Activated CD4-positive, alpha-beta T cell treated with anti-CD3 and anti-CD28 coated beads, Interleukin-2, amount 10 ng/mL, durations not matched to agents 7 days and 5 days (primary cell): ENCODE measurements around the gene RPF1. TPM values are rescaled to one million over a fixed set of nuclear protein-coding genes. Genes with fewer than 3 reads are reported as not detected.

ENCODE experiments used
- CTCF ChIA-PET: fragments of 350-600 bp; sonication (Branson Sonifier 250); formaldehyde crosslinking; loops from one replicate; lab custom pipeline; 2021; ENCODE audit warnings: antibody characterized with exemption; lab: Charles Lee
- POLR2A ChIA-PET: fragments of 350-600 bp; sonication (Branson Sonifier 250); formaldehyde crosslinking; loops from one replicate; lab custom pipeline; 2021; ENCODE audit warnings: antibody characterized with exemption; lab: Charles Lee
- DNase-seq: peaks from one replicate; pipeline ENCODE4 v3.0.0-alpha.2; 2020
- H3K27ac Mint-ChIP-seq: one replicate; pipeline ENCODE4 v1.8.0; 2021; ENCODE audit warnings: mild to moderate bottlenecking, moderate library complexity, mixed read lengths
- H3K27me3 Mint-ChIP-seq: one replicate; pipeline ENCODE4 v1.8.0; 2021; ENCODE audit warnings: mixed read lengths
- H3K36me3 Mint-ChIP-seq: one replicate; pipeline ENCODE4 v1.8.0; 2021; ENCODE audit warnings: low read depth, mixed read lengths
- H3K4me1 Mint-ChIP-seq: one replicate; pipeline ENCODE4 v1.8.0; 2021; ENCODE audit warnings: mixed read lengths
- H3K4me3 Mint-ChIP-seq: one replicate; pipeline ENCODE4 v1.8.0; 2021; ENCODE audit warnings: mild to moderate bottlenecking, moderate library complexity, mixed read lengths
- H3K9me3 Mint-ChIP-seq: one replicate; pipeline ENCODE4 v1.8.0; 2021; ENCODE audit warnings: mixed read lengths
- total RNA-seq, 2 experiments: library from RNA; stranded (reverse); gene quantifications; one replicate each; pipeline ENCODE4 v1.2.3, GENCODE V29; 2021

The RPF1 gene
- total RNA-seq, 2 experiments from 2014 or later = 37.3 to 45.7 TPM

DNA sequence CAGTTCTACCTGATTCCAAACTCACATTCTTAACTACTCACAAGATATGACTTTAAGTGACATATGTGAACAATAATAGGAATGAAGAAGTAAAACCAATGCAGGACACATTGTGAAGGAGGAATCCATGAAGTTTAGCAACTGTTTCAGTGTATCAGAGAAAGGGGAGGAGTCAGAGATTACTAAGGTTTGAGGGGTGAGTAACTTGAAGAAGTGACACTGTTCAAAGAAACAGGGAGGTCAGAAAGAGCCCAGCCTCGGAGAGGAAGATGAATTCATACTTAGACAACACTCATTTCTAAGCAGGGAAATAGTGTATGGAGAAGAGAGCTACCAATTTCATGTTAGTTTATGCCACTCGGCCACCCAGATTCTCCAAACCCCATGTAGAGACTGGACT, 28.2 kb upstream of the RPF1 start:
- POLR2A ChIA-PET = no interaction called here
- peaks cover 5% of the 10 kb centered on the region for H3K9me3 Mint-ChIP-seq
- DNase-seq = no peak
- H3K36me3 Mint-ChIP-seq = peaks cover 8% of the 10 kb centered on the region
- peaks cover 27% of the 10 kb centered on the region for H3K27me3 Mint-ChIP-seq
- H3K27ac Mint-ChIP-seq = no peak overlapping the region
- no peaks in the 10 kb centered on the region for H3K4me1 Mint-ChIP-seq
- H3K4me3 Mint-ChIP-seq = no peak overlapping the region
- CTCF ChIA-PET = interaction anchor here (0.8 to 1.0 kb wide), 2 partner anchors 22 to 303 kb away, joined by 3 read pairs; no protein-coding TSS in a partner anchor

DNA sequence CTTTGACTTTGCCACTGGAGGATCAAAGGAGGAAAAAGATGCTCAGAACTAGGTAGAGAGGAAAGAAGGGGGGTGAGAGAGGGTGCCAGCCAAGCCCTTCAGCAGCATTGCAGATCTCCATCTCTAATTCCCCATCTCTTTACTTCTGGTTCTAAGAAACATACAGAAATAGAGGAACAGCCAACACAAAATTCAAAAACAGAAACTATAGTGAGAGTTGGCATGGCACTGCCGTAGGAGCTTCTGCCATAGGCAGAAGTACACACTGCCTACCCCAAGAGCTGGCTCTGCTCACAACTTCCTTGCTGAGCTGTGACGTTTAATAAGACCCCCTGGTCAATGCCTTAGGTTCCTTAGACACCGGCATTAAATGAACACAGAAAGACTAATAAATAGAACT, 26.6 kb upstream of the RPF1 start:
- peaks cover 1% of the 10 kb centered on the region for H3K36me3 Mint-ChIP-seq
- no peak overlapping the region for H3K4me3 Mint-ChIP-seq
- ChIA-PET CTCF (interaction anchor here (0.7 kb wide), 1 partner anchor 10 kb away, joined by 5 read pairs; no protein-coding TSS in a partner anchor), POLR2A (interaction anchor here (0.5 kb wide), 1 partner anchor 13 kb away, joined by 3 read pairs; no protein-coding TSS in a partner anchor)
- no peak for DNase-seq
- H3K27ac Mint-ChIP-seq = no peak overlapping the region
- H3K4me1 Mint-ChIP-seq = no peaks in the 10 kb centered on the region
- peaks cover 22% of the 10 kb centered on the region for H3K27me3 Mint-ChIP-seq
- H3K9me3 Mint-ChIP-seq = peaks cover 3% of the 10 kb centered on the region

DNA sequence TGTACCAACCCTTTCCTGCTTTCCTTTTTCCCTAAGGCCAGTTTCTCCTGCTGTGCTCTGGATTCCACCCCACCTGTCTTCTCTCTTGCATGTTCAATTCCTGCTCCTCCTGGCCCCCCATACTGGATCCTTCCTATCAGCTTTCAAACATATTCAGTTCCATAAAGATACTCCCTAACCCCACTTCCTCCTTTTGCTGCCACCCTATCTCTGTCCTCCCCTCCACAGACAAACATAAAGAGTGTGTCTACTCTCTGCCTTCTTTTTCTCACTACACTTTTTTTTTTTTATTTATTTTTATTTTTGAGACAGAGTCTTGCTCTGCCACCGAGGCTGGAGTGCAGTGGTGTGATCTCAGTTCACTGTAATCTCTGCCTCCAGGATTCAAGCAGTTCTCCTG, 16.9 kb upstream of the RPF1 start:
- Mint-ChIP-seq H3K4me1 (no peaks in the 10 kb centered on the region), H3K9me3 (no peaks in the 10 kb centered on the region), H3K27me3 (peaks cover 41% of the 10 kb centered on the region), H3K36me3 (no peaks in the 10 kb centered on the region), H3K4me3 (no peak overlapping the region), H3K27ac (no peak overlapping the region)
- CTCF ChIA-PET = no interaction called here
- DNase-seq = no peak
- POLR2A ChIA-PET = no interaction called here

DNA sequence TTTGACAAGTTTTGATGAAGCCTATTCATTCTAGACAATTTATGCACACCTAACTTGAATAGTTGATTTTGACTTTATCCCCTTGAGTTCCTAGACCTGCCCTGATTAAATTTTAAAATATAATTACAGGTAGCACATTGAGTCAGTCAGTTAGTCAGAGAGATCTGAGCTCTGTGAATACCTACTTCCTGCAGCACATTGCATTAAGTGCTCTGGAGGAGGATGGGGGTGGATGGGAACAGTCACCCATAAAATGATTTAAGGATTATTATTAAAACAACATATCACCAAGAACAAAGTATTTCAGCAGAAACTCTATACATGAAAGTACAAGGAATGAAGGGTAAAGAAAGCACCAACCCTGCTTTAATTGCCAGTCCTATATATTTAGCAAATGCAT, 11.8 kb upstream of the RPF1 start:
- no peak overlapping the region for H3K4me3 Mint-ChIP-seq
- no peaks in the 10 kb centered on the region for H3K4me1 Mint-ChIP-seq
- CTCF ChIA-PET = no interaction called here
- DNase-seq = no peak
- no peaks in the 10 kb centered on the region for H3K36me3 Mint-ChIP-seq
- POLR2A ChIA-PET = interaction anchor here (0.6 kb wide), 1 partner anchor 504 kb away, joined by 13 read pairs; no protein-coding TSS in a partner anchor
- no peak overlapping the region for H3K27ac Mint-ChIP-seq
- no peaks in the 10 kb centered on the region for H3K9me3 Mint-ChIP-seq
- peaks cover 45% of the 10 kb centered on the region for H3K27me3 Mint-ChIP-seq

DNA sequence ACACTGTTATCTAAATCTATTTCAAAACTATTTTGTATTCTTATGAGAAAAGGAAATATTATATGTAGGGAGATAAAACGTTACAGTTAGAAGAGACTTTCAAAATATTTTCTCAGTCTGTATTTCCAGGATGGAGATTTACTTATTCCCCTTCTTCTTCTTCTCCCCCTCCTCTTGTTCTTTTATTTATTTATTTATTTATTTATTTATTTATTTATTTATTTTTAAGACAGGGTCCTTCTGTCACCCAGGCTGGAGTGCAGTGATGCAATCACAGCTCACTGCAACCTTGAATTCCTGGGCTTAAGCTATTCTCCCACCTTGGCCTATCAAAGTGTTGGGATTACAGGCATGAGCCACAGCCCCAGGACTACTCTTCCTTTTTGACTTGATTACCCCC, 2.8 kb upstream of the RPF1 start:
- ChIA-PET POLR2A (no interaction called here), CTCF (no interaction called here)
- peaks cover 13% of the 10 kb centered on the region for H3K36me3 Mint-ChIP-seq
- no peak overlapping the region for H3K27ac Mint-ChIP-seq
- peaks cover 18% of the 10 kb centered on the region for H3K4me1 Mint-ChIP-seq
- peaks cover 12% of the 10 kb centered on the region for H3K9me3 Mint-ChIP-seq
- H3K27me3 Mint-ChIP-seq = peaks cover 30% of the 10 kb centered on the region
- no peak for DNase-seq
- no peak overlapping the region for H3K4me3 Mint-ChIP-seq

DNA sequence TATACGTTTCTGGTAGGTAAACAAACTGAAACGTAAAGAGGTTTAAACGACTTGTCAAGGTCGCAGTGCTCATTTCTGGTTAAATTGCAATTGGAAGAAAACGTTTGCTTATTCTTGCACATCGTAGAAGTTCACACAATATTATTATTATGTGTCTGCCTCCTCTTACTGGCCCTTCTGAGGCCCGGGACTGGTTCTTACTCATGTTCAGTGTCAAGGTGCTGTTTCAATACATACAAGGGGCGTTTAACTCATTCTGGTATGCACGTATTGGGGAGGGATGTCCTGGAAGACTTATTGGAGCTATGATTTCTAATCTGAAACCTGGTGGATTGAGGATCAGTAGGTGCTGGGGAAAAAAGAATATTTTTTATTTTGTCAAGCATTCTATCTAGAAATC, 932 bp downstream of the RPF1 start:
- H3K36me3 Mint-ChIP-seq = peaks cover 41% of the 10 kb centered on the region
- H3K4me1 Mint-ChIP-seq = peaks cover 35% of the 10 kb centered on the region
- no peak for DNase-seq
- H3K27me3 Mint-ChIP-seq = peaks cover 10% of the 10 kb centered on the region
- ChIA-PET POLR2A (interaction anchor here (1.1 kb wide), 1 partner anchor 26 kb away, joined by 5 read pairs; the partner anchor contains the start of genes GNG5 and SPATA1), CTCF (interaction anchor here (0.7 to 2.5 kb wide), 7 partner anchors 10 to 140 kb away, joined by 3 to 8 read pairs (median 3); partner anchors contain the start of genes GNG5 and SPATA1)
- H3K9me3 Mint-ChIP-seq = peaks cover 12% of the 10 kb centered on the region
- H3K27ac Mint-ChIP-seq = peak overlapping the region; percentile 99
- H3K4me3 Mint-ChIP-seq = peak overlapping the region; percentile 96

DNA sequence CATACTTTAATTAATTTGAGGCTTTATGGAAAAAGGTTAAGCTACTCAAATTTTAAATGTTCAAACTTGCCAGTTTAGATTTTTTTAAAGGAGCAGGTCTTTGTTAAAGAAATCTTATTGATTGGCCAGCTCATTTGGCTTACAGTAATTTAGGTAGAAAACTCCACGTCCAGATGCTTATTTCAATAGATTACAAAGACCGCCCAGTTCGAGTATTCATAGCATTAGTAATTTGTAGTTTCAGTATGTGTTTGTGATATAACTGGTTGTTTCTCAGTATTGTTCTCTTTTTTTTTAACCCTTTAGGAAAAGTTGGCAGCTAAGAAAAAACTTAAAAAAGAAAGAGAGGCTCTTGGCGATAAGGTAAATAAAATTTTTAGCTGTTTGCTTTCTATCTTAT, 1.6 kb downstream of the RPF1 start:
- H3K27me3 Mint-ChIP-seq = peaks cover 8% of the 10 kb centered on the region
- H3K27ac Mint-ChIP-seq = no peak overlapping the region
- peaks cover 47% of the 10 kb centered on the region for H3K36me3 Mint-ChIP-seq
- H3K4me1 Mint-ChIP-seq = peaks cover 35% of the 10 kb centered on the region
- no peak for DNase-seq
- H3K9me3 Mint-ChIP-seq = peaks cover 12% of the 10 kb centered on the region
- ChIA-PET POLR2A (no interaction called here), CTCF (interaction anchor here (0.7 to 2.5 kb wide), 8 partner anchors 9 to 140 kb away, joined by 3 to 8 read pairs (median 3); partner anchors contain the start of genes GNG5 and SPATA1)
- H3K4me3 Mint-ChIP-seq = peak overlapping the region; percentile 50

DNA sequence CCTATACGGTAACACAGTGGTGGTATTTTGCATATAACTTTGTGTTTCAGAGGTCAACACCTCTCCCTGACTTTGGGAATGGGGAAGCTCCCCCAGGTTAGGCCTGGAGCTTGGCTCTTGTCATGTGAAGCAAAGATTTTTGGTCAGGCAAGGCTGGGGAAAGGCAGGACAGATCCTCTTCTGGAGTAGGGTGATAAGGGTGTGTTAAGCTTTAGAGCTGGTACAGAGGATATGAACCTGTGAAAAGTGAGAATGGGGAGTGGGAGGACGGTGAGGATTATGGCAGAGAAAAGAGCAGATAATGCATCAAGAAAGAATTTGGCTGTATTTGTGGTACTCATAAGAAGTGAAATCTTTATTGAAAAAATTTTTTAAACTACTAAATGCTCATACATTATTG, 2.3 kb downstream of the RPF1 start:
- H3K27ac Mint-ChIP-seq = no peak overlapping the region

DNA sequence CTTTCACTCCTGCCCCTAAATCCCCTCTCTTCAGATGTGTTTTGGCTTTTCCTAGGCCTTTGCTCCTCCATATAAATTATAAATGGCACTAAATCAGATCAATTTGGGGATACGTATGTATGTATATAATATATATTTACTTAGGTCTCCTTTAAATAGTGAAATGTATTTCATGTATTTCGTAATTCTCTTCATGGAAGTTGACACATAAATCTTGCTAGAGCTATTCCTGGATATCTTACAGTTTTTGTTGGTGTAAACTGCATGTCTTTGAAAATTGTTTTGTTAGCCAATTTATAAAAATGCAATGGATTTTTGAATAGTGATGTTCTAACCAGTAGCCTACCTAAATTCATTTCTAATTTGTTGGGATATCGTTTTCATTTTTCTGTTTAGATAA, 9.0 kb downstream of the RPF1 start:
- no peaks in the 10 kb centered on the region for H3K27me3 Mint-ChIP-seq
- no peak for DNase-seq
- H3K36me3 Mint-ChIP-seq = peaks cover 73% of the 10 kb centered on the region
- no peak overlapping the region for H3K27ac Mint-ChIP-seq
- H3K9me3 Mint-ChIP-seq = peaks cover 5% of the 10 kb centered on the region
- POLR2A ChIA-PET = interaction anchor here (0.6 kb wide), 1 partner anchor 388 kb away, joined by 4 read pairs; no protein-coding TSS in a partner anchor
- no peak overlapping the region for H3K4me3 Mint-ChIP-seq
- H3K4me1 Mint-ChIP-seq = peaks cover 25% of the 10 kb centered on the region
- CTCF ChIA-PET = no interaction called here

More for the DNA sequence above, 2.3 kb downstream of the RPF1 start:
- CTCF ChIA-PET = interaction anchor here (1.2 to 2.5 kb wide), 5 partner anchors 9 to 48 kb away, joined by 3 to 8 read pairs (median 4); no protein-coding TSS in a partner anchor
- H3K27me3 Mint-ChIP-seq = peaks cover 6% of the 10 kb centered on the region
- peaks cover 52% of the 10 kb centered on the region for H3K36me3 Mint-ChIP-seq
- H3K4me1 Mint-ChIP-seq = peaks cover 40% of the 10 kb centered on the region
- peaks cover 16% of the 10 kb centered on the region for H3K9me3 Mint-ChIP-seq
- POLR2A ChIA-PET = no interaction called here
- DNase-seq = no peak
- no peak overlapping the region for H3K4me3 Mint-ChIP-seq

DNA sequence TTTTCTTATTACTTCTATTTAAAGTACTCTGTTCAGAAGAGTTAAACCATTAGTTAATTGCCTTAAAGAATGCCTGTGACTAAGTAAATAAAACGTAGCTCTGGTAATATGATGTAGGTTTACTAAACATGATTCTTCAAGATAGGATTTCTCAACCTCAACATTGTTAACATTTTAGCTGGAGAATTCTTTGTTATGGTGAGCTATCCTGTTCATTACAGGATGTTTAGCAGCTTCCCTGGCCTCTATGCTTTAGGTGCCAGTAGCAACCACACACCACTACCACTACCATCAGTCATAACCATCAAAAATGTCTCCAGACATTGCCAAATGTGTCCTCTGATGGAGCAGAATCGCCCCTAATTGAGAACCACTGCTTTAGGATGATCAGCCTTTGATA, 10.7 kb downstream of the RPF1 start:
- H3K36me3 Mint-ChIP-seq = peaks cover 70% of the 10 kb centered on the region
- ChIA-PET CTCF (interaction anchor here (2.2 kb wide), 1 partner anchor 9 kb away, joined by 8 read pairs; no protein-coding TSS in a partner anchor), POLR2A (no interaction called here)
- peaks cover 5% of the 10 kb centered on the region for H3K9me3 Mint-ChIP-seq
- H3K27ac Mint-ChIP-seq = no peak overlapping the region
- peaks cover 23% of the 10 kb centered on the region for H3K4me1 Mint-ChIP-seq
- no peak for DNase-seq
- H3K27me3 Mint-ChIP-seq = no peaks in the 10 kb centered on the region
- H3K4me3 Mint-ChIP-seq = no peak overlapping the region

DNA sequence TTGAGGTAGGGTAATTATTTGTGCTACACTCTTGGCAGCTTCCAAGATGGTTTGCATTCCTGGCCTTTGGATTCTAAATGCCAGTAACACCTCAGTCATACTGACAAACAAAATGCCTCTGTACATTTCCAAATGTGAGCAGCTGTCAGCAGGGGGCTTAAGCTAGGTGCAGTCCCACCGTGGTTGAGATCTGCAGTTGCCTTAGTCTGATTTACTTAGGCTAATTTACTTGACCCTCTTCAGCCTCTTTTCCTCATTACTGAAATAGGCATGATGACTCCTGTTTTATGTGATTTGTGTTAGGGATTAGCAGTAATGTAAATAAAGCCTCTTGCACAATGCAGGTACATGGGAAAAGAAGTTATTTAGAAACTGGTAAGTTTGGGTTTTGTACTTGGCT, 13.7 kb downstream of the RPF1 start:
- ChIA-PET CTCF (no interaction called here), POLR2A (no interaction called here)
- Mint-ChIP-seq H3K36me3 (peaks cover 66% of the 10 kb centered on the region), H3K4me3 (no peak overlapping the region), H3K4me1 (peaks cover 13% of the 10 kb centered on the region), H3K27me3 (no peaks in the 10 kb centered on the region), H3K27ac (no peak overlapping the region), H3K9me3 (no peaks in the 10 kb centered on the region)
- no peak for DNase-seq

DNA sequence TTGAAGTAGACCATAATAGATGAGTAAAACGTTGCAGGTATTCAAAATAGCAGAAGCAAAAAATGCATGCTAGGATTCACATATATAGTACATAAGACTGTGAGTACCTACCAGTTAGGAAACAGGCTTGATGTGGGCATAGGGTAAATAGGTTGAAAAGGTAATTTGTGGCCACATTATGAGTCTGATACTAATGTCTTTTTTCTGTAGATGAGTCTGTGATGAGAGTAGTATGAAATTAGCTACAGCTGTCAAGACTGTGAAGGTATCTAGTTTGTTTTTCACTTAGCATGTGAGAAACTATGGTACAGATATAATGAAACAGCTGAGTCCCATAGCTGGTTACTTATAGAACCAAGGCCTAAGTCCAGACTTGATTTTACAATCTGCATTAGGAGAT, 14.7 kb downstream of the RPF1 start:
- H3K36me3 Mint-ChIP-seq = peaks cover 71% of the 10 kb centered on the region

DNA sequence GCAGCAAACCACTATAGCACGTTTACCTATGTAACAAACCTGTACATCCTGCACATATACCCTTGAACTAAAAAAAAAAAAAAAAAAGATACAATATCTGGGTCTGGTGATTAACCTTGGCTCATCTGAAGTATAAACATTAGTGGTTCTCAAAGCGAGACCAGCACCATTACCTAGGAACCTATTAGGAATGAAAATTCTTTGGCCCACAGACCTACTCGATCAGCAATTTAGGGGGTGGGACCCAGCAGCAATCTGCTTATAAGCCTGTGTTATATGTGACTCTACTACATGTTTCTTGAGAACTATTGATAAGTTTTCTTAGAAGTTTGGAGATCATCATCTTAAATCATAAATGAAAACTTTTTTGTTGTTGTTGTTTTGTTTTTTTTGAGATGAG, 17.4 kb downstream of the RPF1 start:
- peaks cover 21% of the 10 kb centered on the region for H3K4me1 Mint-ChIP-seq
- DNase-seq = no peak
- ChIA-PET CTCF (no interaction called here), POLR2A (no interaction called here)
- H3K4me3 Mint-ChIP-seq = no peak overlapping the region
- peaks cover 59% of the 10 kb centered on the region for H3K36me3 Mint-ChIP-seq
- H3K9me3 Mint-ChIP-seq = no peaks in the 10 kb centered on the region
- no peaks in the 10 kb centered on the region for H3K27me3 Mint-ChIP-seq
- no peak overlapping the region for H3K27ac Mint-ChIP-seq

More for the DNA sequence above, 14.7 kb downstream of the RPF1 start:
- H3K27ac Mint-ChIP-seq = peak overlapping the region; percentile 6
- H3K4me3 Mint-ChIP-seq = no peak overlapping the region
- no peaks in the 10 kb centered on the region for H3K9me3 Mint-ChIP-seq
- CTCF ChIA-PET = interaction anchor here (0.6 to 1.4 kb wide), 2 partner anchors 10 to 447 kb away, joined by 3 read pairs; no protein-coding TSS in a partner anchor
- DNase-seq = no peak
- H3K4me1 Mint-ChIP-seq = peaks cover 18% of the 10 kb centered on the region
- POLR2A ChIA-PET = no interaction called here
- no peaks in the 10 kb centered on the region for H3K27me3 Mint-ChIP-seq
